Daoy (cell line): Measurements from ENCODE around the gene ACAP1. TPM values are rescaled to one million over a fixed set of nuclear protein-coding genes. Genes with fewer than 3 reads are reported as not detected.
A peak's percentile ranks its signal among the peaks of the same experiment; 100 is the strongest.

Experiments
- DNase-seq: peaks from one replicate; pipeline ENCODE4 v3.0.0-alpha.2; 2015; ENCODE audit warnings: low read depth
- total RNA-seq: library from RNA; depleted of rRNA; stranded (reverse); fragments of >200 nt; shearing (Covaris generic); gene quantifications from 2 replicates; pipeline ENCODE4 v1.2.3, GENCODE V29; 2014

Gene ACAP1
- total RNA-seq, 1 experiment from 2014 or later, result 2.7 TPM

GRCh38 chr17:7309628-7310027 lies 26.7 kb upstream of the ACAP1 start:
- DNase-seq, result no peak

- no peak for DNase-seq
These were observed 25.1 kb upstream of the ACAP1 start for GRCh38 chr17:7311110-7311705.

GRCh38 chr17:7312432-7313087 lies 23.8 kb upstream of the ACAP1 start:
- no peak for DNase-seq

GRCh38 chr17:7313088-7313889 lies 23.0 kb upstream of the ACAP1 start:
- DNase-seq, result peak; percentile 35

DNA sequence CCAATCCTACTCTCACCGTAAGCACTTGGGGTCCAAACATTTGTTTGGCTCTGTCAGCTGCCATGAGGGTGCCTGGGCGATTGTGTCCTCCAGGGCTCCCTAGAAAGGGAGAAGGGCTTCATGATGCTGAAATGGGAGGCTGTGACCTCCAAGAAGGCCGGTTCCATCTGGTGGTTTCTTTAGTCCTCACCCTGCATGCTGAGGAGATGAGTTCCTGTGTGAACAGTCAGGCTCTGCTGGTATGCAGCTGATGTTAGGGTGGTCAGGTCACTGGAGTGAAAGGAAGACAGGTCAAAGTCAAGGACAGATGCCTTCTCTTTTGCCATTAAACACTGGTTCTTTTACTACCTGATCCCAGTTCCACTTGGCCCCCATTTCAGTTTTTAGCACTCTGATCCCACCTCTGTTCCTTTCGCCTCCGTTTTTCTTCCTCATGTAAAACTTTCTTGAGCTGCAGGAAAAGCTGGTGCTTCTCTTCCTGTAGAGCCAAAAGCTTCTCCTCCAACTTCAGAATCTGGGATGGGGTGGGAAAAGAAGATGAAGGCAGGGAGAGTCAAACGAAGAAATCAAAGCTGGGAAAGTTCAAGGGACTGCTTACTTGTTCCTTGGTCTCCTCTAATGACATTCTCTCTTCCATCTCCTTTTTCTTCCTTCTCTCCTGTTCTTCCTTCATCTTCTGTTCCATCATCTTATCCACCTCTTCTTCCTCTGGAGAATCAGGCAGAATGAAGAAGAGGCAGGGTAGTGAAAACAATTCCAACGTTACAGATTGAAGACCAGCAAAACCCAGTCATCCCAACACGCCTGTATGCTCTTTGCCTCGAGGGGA lies 22.2 kb upstream of the ACAP1 start:
- DNase-seq, result peak; percentile 33

- DNase-seq, result peak; percentile 95
These were observed 21.4 kb upstream of the ACAP1 start, which contains the start of gene GPS2 for GRCh38 chr17:7314719-7315569. TSS of gene GPS2 (minus strand) at chr17:7315360. CDS start at chr17:7315052, 308 bp downstream.

DNA sequence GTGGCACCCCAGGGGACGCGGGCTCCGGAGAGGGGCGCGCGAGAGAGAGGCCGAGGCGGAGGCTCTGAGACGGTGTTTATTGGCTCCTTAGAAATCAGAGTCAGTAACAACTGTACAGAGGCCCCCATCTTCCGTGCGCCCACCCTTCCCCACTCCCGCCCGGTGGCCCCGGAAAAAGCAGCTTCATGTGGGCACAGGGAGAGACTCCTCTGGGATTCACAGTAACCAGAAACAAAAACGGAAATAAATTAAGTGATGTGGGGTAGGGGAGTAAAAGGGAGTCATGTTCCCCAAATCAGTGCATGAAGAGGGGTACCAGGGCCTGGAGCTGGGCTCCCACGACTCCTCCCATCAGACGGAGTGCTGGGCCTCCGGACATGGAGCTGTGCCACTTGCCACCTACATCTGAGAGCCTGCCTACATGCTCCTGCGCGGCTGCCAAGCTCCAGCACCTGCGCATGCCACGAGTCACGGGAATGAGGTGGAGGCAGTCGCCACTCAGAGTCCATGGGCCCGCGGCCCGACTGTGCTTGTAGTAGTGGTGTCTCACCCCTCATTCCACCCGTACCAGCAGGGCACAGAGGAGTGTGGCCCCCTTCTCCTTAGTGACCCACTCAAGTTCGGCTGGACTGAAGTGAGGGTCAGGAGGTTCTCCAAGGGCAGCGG lies 20.6 kb upstream of the ACAP1 start:
- DNase-seq, result no peak

DNA sequence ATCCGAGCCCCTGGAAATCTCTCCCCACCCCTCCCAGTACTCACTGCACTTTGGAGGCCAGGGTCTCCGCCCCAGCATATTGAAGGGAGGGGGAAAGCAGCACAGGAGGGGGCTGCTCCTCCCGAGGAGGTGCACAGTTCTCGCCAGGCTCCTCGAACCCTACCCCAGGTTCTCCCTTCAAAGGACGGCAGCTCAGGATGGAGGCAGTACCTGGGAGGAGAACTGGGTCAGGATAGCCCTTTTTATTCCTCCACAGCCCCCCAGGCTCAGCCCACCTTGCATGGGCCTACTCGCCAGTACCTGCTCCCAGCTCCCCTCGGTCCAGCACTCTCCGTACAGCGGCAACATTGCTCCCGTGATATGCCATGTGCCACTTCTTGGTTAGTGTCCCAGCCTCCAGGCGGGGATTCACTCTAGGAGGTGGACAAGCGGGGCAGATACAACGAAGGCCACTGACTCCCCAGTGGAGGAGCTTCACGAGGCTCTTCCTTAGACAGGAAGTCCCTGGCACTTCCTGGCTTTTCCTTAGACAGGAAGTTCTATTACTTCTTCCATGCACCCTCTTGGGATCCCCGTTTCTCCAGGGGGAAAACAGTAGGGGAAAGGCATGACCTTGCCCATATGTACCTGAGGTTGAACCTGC lies 19.0 kb upstream of the ACAP1 start:
- no peak for DNase-seq

- DNase-seq, result no peak
These were observed 18.0 kb upstream of the ACAP1 start for GRCh38 chr17:7318121-7318860.

GRCh38 chr17:7321466-7321865 lies 14.9 kb upstream of the ACAP1 start:
- DNase-seq, result no peak

GRCh38 chr17:7322520-7323194 lies 13.7 kb upstream of the ACAP1 start:
- no peak for DNase-seq

- DNase-seq, result peak; percentile 53
These were observed 12.4 kb upstream of the ACAP1 start for GRCh38 chr17:7323731-7324437.

GRCh38 chr17:7324438-7324779 lies 11.9 kb upstream of the ACAP1 start:
- no peak for DNase-seq

DNA sequence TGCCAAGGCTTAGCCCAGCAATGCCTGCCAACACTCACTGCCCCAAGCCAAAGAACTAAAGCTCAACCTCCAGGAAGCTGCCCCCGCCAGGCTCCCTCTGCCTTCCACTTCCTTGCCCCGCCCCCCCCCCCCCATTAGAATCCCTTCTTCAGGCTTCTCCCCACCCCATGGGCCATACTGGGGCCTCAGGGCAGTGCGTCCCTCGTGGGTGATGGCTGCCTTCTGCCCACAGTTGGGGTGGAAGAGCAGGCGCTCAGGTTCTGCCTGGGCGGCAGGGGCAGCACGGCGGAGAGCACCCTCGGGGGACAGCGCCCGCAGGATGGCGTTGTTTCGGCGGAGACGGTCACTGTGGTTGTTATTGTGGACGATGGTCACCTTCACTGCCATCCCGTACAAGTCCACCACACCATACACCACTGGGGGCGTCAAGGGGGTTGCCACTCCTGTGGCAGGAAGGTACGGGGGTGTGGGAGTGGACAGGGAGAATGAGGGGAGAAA lies 11.2 kb upstream of the ACAP1 start:
- DNase-seq, result no peak

DNA sequence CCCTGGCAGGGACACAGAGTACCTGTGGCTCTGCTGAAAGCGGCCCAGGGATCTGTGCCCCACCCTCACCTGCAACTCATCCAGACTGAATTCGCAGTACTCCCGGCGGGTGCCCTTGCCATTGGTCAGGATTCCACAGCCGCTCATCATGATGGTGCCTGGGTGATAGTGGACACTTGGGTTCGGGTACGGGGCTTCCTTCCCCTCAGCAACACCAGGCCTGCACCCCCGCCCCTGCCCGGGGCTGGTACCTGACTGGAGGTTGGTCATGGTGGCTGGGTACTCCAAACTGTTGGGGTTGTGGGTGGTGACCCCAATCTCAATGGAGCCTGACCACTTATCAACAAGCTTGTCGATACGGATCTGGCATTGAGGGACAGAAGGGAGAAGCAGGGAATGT lies 10.1 kb upstream of the ACAP1 start:
- no peak for DNase-seq

DNA sequence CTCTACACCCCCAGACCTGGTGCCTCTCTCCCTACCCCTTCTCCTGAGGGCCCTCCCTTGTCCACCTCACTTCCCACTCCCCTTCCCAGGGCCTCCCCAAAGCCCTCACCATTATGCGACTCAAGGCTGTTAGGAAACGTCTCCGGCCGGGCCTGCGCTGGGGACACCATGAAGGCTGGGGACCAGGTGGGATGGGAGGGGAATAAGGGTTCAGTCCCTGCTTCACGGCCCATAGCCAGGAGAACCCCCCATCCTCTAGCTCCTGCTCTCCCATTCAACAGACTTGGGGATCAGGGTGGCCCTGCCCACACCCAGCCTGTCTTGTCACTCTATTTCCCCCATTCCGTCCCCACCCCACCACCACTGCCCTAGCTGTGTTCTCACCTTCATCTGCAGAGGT lies 9.3 kb upstream of the ACAP1 start:
- DNase-seq, result no peak

DNA sequence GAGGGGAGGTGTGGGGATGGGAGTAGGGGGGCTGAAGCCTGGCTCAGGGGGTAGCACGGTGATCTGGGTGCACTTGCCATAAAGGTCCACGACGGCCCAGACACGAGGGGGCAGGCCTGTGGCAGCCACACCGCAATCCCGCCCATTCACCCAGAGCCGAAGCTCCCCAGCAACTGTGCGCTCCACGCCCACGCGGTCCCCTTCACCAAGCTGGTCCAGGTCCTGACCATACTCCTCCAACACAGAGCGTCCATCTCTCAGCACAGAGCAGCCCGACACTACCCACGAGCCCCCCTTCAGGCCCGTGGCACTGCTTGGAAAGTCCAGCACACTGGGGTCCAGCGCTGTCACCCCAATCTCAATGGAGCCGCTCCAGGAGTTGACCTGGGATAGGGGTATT lies 8.8 kb upstream of the ACAP1 start:
- no peak for DNase-seq

DNA sequence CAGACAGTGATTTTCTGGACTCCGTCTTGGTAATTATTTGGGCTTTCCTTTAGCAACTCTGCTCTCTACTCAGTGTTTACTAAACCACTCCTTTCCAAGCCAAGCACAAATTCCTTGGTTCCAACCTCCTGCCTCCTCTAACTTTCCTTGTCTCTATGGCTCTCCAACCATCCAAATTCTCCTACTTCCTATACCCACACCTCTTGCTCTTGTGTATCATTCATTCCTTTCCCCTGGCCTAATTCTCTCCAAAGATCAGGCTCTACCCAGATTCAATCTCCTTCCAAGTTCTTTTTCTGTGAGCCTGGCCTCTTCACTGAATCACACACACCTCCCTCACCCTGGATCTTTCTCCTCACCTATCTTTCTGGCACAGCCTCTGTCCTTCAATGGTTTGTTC lies 8.3 kb upstream of the ACAP1 start:
- DNase-seq, result no peak
